ENCODE data around the gene NT5DC4. TPM values are rescaled to one million over a fixed set of nuclear protein-coding genes. Genes with fewer than 3 reads are reported as not detected.

The NT5DC4 gene
- total and polyA plus RNA-seq, 5 donors, result not detected

Other genes starting within 250 kb of the NT5DC4 start
- gene TTL, start 238.9 kb upstream of the NT5DC4 start, total RNA-seq, result 10 to 100 TPM; 35.3 to 41.9 (median 39.2) TPM
- gene TTL, start 238.9 kb upstream of the NT5DC4 start, polyA plus RNA-seq, result 12.5 TPM
- gene POLR1B, start 178.6 kb upstream of the NT5DC4 start, total RNA-seq, result 10 to 100 TPM in 3 of 4 donors, 1 to 10 TPM in 1; 9.9 to 13.8 (median 10.7) TPM
- 3.1 TPM for gene POLR1B, start 178.6 kb upstream of the NT5DC4 start, polyA plus RNA-seq
- gene CHCHD5, start 136.4 kb upstream of the NT5DC4 start, total RNA-seq, result 10 to 100 TPM; 26.5 to 31.2 (median 29.6) TPM
- gene CHCHD5, start 136.4 kb upstream of the NT5DC4 start, polyA plus RNA-seq, result 37.2 TPM
- gene SLC20A1, start 75.1 kb upstream of the NT5DC4 start, total RNA-seq, result 10 to 100 TPM; 14.2 to 24.2 (median 15.6) TPM
- 8.6 TPM for gene SLC20A1, start 75.1 kb upstream of the NT5DC4 start, polyA plus RNA-seq
- under 1 TPM in 2 of 4 donors, not detected in 2; 0.26 to 0.46 TPM for gene CKAP2L, start 43.6 kb downstream of the NT5DC4 start, total RNA-seq
- gene CKAP2L, start 43.6 kb downstream of the NT5DC4 start, polyA plus RNA-seq, result not detected
- not detected for gene IL1A, start 63.5 kb downstream of the NT5DC4 start, total RNA-seq
- gene IL1A, start 63.5 kb downstream of the NT5DC4 start, polyA plus RNA-seq, result not detected
- gene IL1B, start 115.8 kb downstream of the NT5DC4 start, total RNA-seq, result 1 to 10 TPM in 2 of 4 donors, under 1 TPM in 1, not detected in 1; 0.14 to 2.1 (median 1.7) TPM
- gene IL1B, start 115.8 kb downstream of the NT5DC4 start, polyA plus RNA-seq, result 0.70 TPM
- not detected for gene IL37, start 190.1 kb downstream of the NT5DC4 start, total RNA-seq
- not detected for gene IL37, start 190.1 kb downstream of the NT5DC4 start, polyA plus RNA-seq